ENCODE data around the gene CEBPZ.

DNA sequence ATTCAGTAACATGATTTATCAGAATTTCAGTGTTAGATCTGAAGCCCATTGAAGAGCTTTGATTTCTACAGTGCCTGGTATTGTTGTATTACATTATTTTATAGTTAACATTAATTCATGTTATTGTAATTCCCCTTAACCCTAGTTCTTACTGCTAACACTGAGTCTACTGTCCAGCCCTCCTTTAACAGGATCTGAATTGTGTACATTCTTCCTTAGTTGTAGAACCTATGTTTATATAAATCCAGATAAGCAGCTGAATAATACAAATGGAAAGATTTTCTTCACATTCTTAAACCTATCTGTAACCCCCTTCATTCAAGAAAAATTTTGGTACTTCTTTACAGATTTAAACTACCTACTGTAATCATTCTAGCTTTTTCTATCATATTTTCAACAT lies 14.8 kb upstream of the CEBPZ start:
- no peak for TF ChIP-seq SPI1 (IDR thresholded peaks at IDR 0.05; ENCODE audit: low read depth, low read length)
- no peak for TF ChIP-seq POLR2A (IDR thresholded peaks at IDR 0.05; ENCODE audit: low read depth, low read length)
- TF ChIP-seq PAX5 (IDR thresholded peaks at IDR 0.05; ENCODE audit: insufficient read depth, low read length, severe bottlenecking) = no peak
- TF ChIP-seq POLR2AphosphoS5 (IDR thresholded peaks at IDR 0.05; ENCODE audit: low read depth, low read length) = no peak
- no peak for TF ChIP-seq POU2F2 (IDR thresholded peaks at IDR 0.05; ENCODE audit: low read depth, low read length)
- TF ChIP-seq TAF1 (IDR thresholded peaks at IDR 0.05; ENCODE audit: low read depth, low read length) = no peak
